H9 (cell line): ENCODE measurements around the gene FBXL7. TPM values are rescaled to one million over a fixed set of nuclear protein-coding genes. Genes with fewer than 3 reads are reported as not detected.

Experiments
- DNase-seq: peaks from one replicate; pipeline ENCODE4 v3.0.0-alpha.2; 2017
- H2AFZ ChIP-seq: one replicate; pipeline ENCODE4 v1.6.1; 2013; ENCODE audit warnings: mild to moderate bottlenecking, low read length, control low read depth, moderate library complexity
- H2AK5ac ChIP-seq: 2 replicates; pipeline ENCODE4 v1.6.1; 2013; ENCODE audit warnings: low read length, control low read depth, mixed read lengths; ENCODE audit not compliant: insufficient read length
- H2BK120ac ChIP-seq: one replicate; pipeline ENCODE4 v1.6.1; 2013; ENCODE audit warnings: low read depth, mild to moderate bottlenecking, low read length, control low read depth, inconsistent platforms; ENCODE audit not compliant: poor library complexity, severe bottlenecking
- H2BK12ac ChIP-seq: 2 replicates; pipeline ENCODE4 v1.6.1; 2013; ENCODE audit warnings: low read length, control low read depth, mixed read lengths, low read depth; ENCODE audit not compliant: insufficient read length
- H2BK15ac ChIP-seq: 2 replicates; pipeline ENCODE4 v1.6.1; 2013; ENCODE audit warnings: low read depth, low read length, control low read depth
- H2BK20ac ChIP-seq: one replicate; pipeline ENCODE4 v1.6.1; 2013; ENCODE audit warnings: low read depth, mild to moderate bottlenecking, low read length, control low read depth, inconsistent platforms; ENCODE audit not compliant: poor library complexity, severe bottlenecking
- H2BK5ac ChIP-seq: 2 replicates; pipeline ENCODE4 v1.6.1; 2013; ENCODE audit warnings: low read length, control low read depth, mixed read lengths; ENCODE audit not compliant: insufficient read length
- H3K14ac ChIP-seq: 2 replicates; pipeline ENCODE4 v1.6.1; 2013; ENCODE audit warnings: low read length, control low read depth; ENCODE audit not compliant: insufficient read depth
- H3K18ac ChIP-seq: 2 replicates; pipeline ENCODE4 v1.6.1; 2013; ENCODE audit warnings: low read depth, mild to moderate bottlenecking, mixed read lengths, low read length, control low read depth; ENCODE audit not compliant: insufficient read length
- H3K23ac ChIP-seq: 2 replicates; pipeline ENCODE4 v1.6.1; 2013; ENCODE audit warnings: low read length, control low read depth, mixed read lengths, low read depth; ENCODE audit not compliant: insufficient read length
- H3K23me2 ChIP-seq: 2 replicates; pipeline ENCODE4 v1.6.1; 2013; ENCODE audit warnings: low read depth, mild to moderate bottlenecking, mixed read lengths, low read length, control low read depth; ENCODE audit not compliant: insufficient read length, poor library complexity, severe bottlenecking
- H3K27ac ChIP-seq: 2 replicates; pipeline ENCODE4 v1.5.1; 2013; ENCODE audit warnings: low read length, control low read depth, mixed read lengths, low read depth; ENCODE audit not compliant: insufficient read length
- H3K27me3 ChIP-seq: 2 replicates; pipeline ENCODE4 v1.6.1; 2013; ENCODE audit warnings: low read length, control low read depth, inconsistent platforms; ENCODE audit not compliant: insufficient read depth
- H3K4ac ChIP-seq: 2 replicates; pipeline ENCODE4 v1.6.1; 2013; ENCODE audit warnings: low read depth, mild to moderate bottlenecking, control low read depth, inconsistent platforms, low read length, moderate library complexity
- H3K4me1 ChIP-seq: 2 replicates; pipeline ENCODE4 v1.6.1; 2013; ENCODE audit warnings: low read length, control low read depth, inconsistent platforms; ENCODE audit not compliant: insufficient read depth
- H3K4me2 ChIP-seq: 2 replicates; pipeline ENCODE4 v1.6.1; 2013; ENCODE audit warnings: low read length, control low read depth, mixed read lengths; ENCODE audit not compliant: insufficient read length, insufficient read depth
- H3K56ac ChIP-seq: 2 replicates; pipeline ENCODE4 v1.6.1; 2013; ENCODE audit warnings: low read depth, mild to moderate bottlenecking, mixed read lengths, low read length, control low read depth; ENCODE audit not compliant: insufficient read length
- H3K79me1 ChIP-seq: 2 replicates; pipeline ENCODE4 v1.6.1; 2013; ENCODE audit warnings: low read depth, mild to moderate bottlenecking, moderate library complexity, low read length, control low read depth, inconsistent platforms; ENCODE audit not compliant: insufficient read depth, poor library complexity, severe bottlenecking
- H3K79me2 ChIP-seq: 2 replicates; pipeline ENCODE4 v1.6.1; 2013; ENCODE audit warnings: low read length, control low read depth, inconsistent platforms; ENCODE audit not compliant: insufficient read depth
- H3K9ac ChIP-seq: 2 replicates; pipeline ENCODE4 v1.6.1; 2013; ENCODE audit warnings: low read length, control low read depth, mixed read lengths; ENCODE audit not compliant: insufficient read length; ENCODE audit errors: extremely low read depth
- H3K9me3 ChIP-seq: one replicate; pipeline ENCODE4 v1.6.1; 2013; ENCODE audit warnings: low read depth, low read length, inconsistent platforms; ENCODE audit not compliant: control insufficient read depth
- H3T11ph ChIP-seq: one replicate; pipeline ENCODE4 v1.6.1; 2013; ENCODE audit warnings: mild to moderate bottlenecking, low read length, control low read depth, inconsistent platforms
- H4K20me1 ChIP-seq: one replicate; pipeline ENCODE4 v1.6.1; 2013; ENCODE audit not compliant: control insufficient read depth, insufficient read length, insufficient read depth
- H4K5ac ChIP-seq: 2 replicates; pipeline ENCODE4 v1.6.1; 2013; ENCODE audit warnings: low read depth, mild to moderate bottlenecking, mixed read lengths, low read length, control low read depth; ENCODE audit not compliant: insufficient read length
- H4K8ac ChIP-seq: replicated peaks from 2 replicates; pipeline ENCODE4 v1.6.1; 2013; ENCODE audit warnings: low read length, control low read depth, mixed read lengths, low read depth; ENCODE audit not compliant: insufficient read length
- H4K91ac ChIP-seq: 2 replicates; pipeline ENCODE4 v1.6.1; 2013; ENCODE audit warnings: low read depth, mild to moderate bottlenecking, moderate library complexity, mixed read lengths, low read length, control low read depth; ENCODE audit not compliant: insufficient read length
- H3K27ac Mint-ChIP-seq, 3 experiments: 2 replicates in 2 of 3; 3 replicates in 1 of 3; pipeline ENCODE4 v1.8.0; 2020 to 2021; ENCODE audit warnings: mixed read lengths in 3 of 3, mild to moderate bottlenecking in 1 of 3, moderate library complexity in 1 of 3
- H3K27me3 Mint-ChIP-seq: 2 replicates; pipeline ENCODE4 v1.8.0; 2021; ENCODE audit warnings: low read depth, mild to moderate bottlenecking, moderate library complexity, mixed read lengths
- H3K36me3 Mint-ChIP-seq, 3 experiments: 2 replicates in 2 of 3; 3 replicates in 1 of 3; pipeline ENCODE4 v1.8.0; 2020 to 2021; ENCODE audit warnings: low read depth in 3 of 3, mixed read lengths in 3 of 3; ENCODE audit not compliant: insufficient read depth in 1 of 3
- H3K4me1 Mint-ChIP-seq, 2 experiments: 2 replicates each; pipeline ENCODE4 v1.8.0; 2020; ENCODE audit warnings: mixed read lengths in 2 of 2
- H3K4me3 Mint-ChIP-seq, 2 experiments: 2 replicates in 1 of 2; 3 replicates in 1 of 2; pipeline ENCODE4 v1.8.0; 2020 to 2021; ENCODE audit warnings: mild to moderate bottlenecking in 2 of 2, mixed read lengths in 2 of 2, moderate library complexity in 1 of 2
- H3K9me3 Mint-ChIP-seq, 2 experiments: 2 replicates in 1 of 2; 3 replicates in 1 of 2; pipeline ENCODE4 v1.8.0; 2020; ENCODE audit warnings: mild to moderate bottlenecking in 2 of 2, mixed read lengths in 2 of 2, moderate library complexity in 1 of 2
- WGBS: extraction: QIAGEN DNeasy Blood & Tissue Kit; methylation state at CpG from one replicate; pipeline ENCODE4 v1.1.7; 2013; ENCODE audit warnings: missing lambda C conversion rate, low lambda C conversion rate, mixed read lengths; ENCODE audit not compliant: insufficient read length; ENCODE audit errors: extremely low coverage; 5-methylcytosine and 5-hydroxymethylcytosine counted together
- total RNA-seq: library from RNA; stranded (reverse); gene quantifications from 2 replicates; pipeline ENCODE4 v1.2.1, GENCODE V29; 2021
- TF ChIP-seq, protein P1 (sequence below): fragments of 200-600 bp; sonication (generic); conservative IDR thresholded peaks from 3 replicates; pipeline ENCODE4 v1.8.0; 2021; ENCODE audit warnings: antibody characterized with exemption, mild to moderate bottlenecking

Gene FBXL7
- total RNA-seq, 1 experiment from 2014 or later: 14.6 TPM

DNA sequence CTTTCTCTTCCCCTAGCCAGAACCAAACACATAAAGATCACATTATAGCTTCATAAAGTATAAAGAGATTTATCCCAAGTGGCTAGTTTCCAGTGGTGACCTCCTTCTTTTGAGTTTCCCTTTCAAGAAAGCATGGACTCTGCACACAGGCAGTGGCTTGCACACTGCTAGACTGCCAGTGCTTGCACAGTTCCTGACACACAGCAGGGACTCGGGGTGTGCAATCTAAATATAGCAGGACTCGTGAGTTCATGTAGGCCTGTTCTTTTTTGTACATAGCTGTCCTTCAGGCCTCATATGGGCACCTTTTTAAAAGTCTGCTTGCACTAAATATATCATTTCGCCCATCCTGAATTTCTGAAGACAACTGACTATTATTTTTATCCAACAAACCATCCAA is 308.6 kb downstream of the FBXL7 start:
- peaks cover 10% of the 10 kb centered on the region in 2 experiments for H3K4me1 Mint-ChIP-seq
- Histone ChIP-seq H3K14ac (no peak overlapping the region), H3K79me2 (no peaks in the 10 kb centered on the region; the same call in 1 of the 2 replicates), H3K9ac (no peak overlapping the region), H4K91ac (no peak overlapping the region), H3K23me2 (no peaks in the 10 kb centered on the region), H2AK5ac (no peak overlapping the region), H2BK15ac (no peak overlapping the region), H2BK20ac (no peak overlapping the region), H3K4ac (no peak overlapping the region), H3K4me1 (no peaks in the 10 kb centered on the region), H2AFZ (no peak overlapping the region), H4K5ac (no peak overlapping the region), H4K20me1 (no peaks in the 10 kb centered on the region), H3T11ph (no peak overlapping the region), H2BK12ac (no peak overlapping the region), H3K9me3 (peaks cover 17% of the 10 kb centered on the region), H3K23ac (no peak overlapping the region), H3K18ac (no peak overlapping the region), H3K4me2 (no peak overlapping the region), H3K27ac (no peak overlapping the region), H2BK5ac (no peak overlapping the region), H4K8ac (no peak overlapping the region), H3K56ac (no peak overlapping the region), H2BK120ac (no peak overlapping the region), H3K79me1 (no peaks in the 10 kb centered on the region), H3K27me3 (no peaks in the 10 kb centered on the region)
- H3K4me3 Mint-ChIP-seq: no peak overlapping the region
- peaks cover 23 to 27% of the 10 kb centered on the region in 2 experiments for H3K9me3 Mint-ChIP-seq
- TF ChIP-seq, protein P1, sequence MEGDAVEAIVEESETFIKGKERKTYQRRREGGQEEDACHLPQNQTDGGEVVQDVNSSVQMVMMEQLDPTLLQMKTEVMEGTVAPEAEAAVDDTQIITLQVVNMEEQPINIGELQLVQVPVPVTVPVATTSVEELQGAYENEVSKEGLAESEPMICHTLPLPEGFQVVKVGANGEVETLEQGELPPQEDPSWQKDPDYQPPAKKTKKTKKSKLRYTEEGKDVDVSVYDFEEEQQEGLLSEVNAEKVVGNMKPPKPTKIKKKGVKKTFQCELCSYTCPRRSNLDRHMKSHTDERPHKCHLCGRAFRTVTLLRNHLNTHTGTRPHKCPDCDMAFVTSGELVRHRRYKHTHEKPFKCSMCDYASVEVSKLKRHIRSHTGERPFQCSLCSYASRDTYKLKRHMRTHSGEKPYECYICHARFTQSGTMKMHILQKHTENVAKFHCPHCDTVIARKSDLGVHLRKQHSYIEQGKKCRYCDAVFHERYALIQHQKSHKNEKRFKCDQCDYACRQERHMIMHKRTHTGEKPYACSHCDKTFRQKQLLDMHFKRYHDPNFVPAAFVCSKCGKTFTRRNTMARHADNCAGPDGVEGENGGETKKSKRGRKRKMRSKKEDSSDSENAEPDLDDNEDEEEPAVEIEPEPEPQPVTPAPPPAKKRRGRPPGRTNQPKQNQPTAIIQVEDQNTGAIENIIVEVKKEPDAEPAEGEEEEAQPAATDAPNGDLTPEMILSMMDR: no peak
- no peak for DNase-seq
- H3K27me3 Mint-ChIP-seq: no peaks in the 10 kb centered on the region
- H3K36me3 Mint-ChIP-seq: peaks cover 18 to 22% (median 19%) of the 10 kb centered on the region in 3 experiments
- no CpG with 5 or more reads among the region's 3 CpGs for WGBS
- H3K27ac Mint-ChIP-seq: no peak overlapping the region
